ENCODE measurements around the gene PKP1.

Gene PKP1

GRCh38 chr1:201283836-201284553, 689 bp downstream of the PKP1 start:
- DNase-seq, result no peak

GRCh38 chr1:201284636-201285035, 1.3 kb downstream of the PKP1 start:
- DNase-seq, result no peak

GRCh38 chr1:201285846-201286245, 2.5 kb downstream of the PKP1 start:
- DNase-seq, result no peak

- no peak for DNase-seq
Observed at GRCh38 chr1:201286445-201286844, 3.1 kb downstream of the PKP1 start.

- no peak for DNase-seq
Observed at GRCh38 chr1:201288007-201288406, 4.7 kb downstream of the PKP1 start.

- DNase-seq, result no peak
Observed at GRCh38 chr1:201288765-201289164, 5.5 kb downstream of the PKP1 start.

GRCh38 chr1:201290551-201290950, 7.2 kb downstream of the PKP1 start:
- DNase-seq, result no peak

GRCh38 chr1:201291916-201292315, 8.6 kb downstream of the PKP1 start:
- no peak for DNase-seq

- DNase-seq, result no peak
Observed at GRCh38 chr1:201294876-201295275, 11.6 kb downstream of the PKP1 start.

GRCh38 chr1:201295346-201295745, 12.0 kb downstream of the PKP1 start:
- no peak for DNase-seq

- DNase-seq, result no peak
Observed at GRCh38 chr1:201295861-201296260, 12.6 kb downstream of the PKP1 start.

GRCh38 chr1:201296352-201296751, 13.0 kb downstream of the PKP1 start:
- no peak for DNase-seq

GRCh38 chr1:201298396-201299381, 15.4 kb downstream of the PKP1 start:
- no peak for DNase-seq

- DNase-seq, result no peak
Observed at GRCh38 chr1:201299968-201300367, 16.7 kb downstream of the PKP1 start.

- DNase-seq, result no peak
Observed at GRCh38 chr1:201300641-201301040, 17.3 kb downstream of the PKP1 start.

- DNase-seq, result no peak
Observed at GRCh38 chr1:201302163-201303152, 19.2 kb downstream of the PKP1 start.

GRCh38 chr1:201304126-201304525, 20.8 kb downstream of the PKP1 start:
- no peak for DNase-seq

GRCh38 chr1:201305815-201306214, 22.5 kb downstream of the PKP1 start:
- no peak for DNase-seq

- DNase-seq, result no peak
Observed at GRCh38 chr1:201307231-201307630, 23.9 kb downstream of the PKP1 start.

- DNase-seq, result no peak
Observed at GRCh38 chr1:201307760-201308499, 24.6 kb downstream of the PKP1 start.

GRCh38 chr1:201309416-201309815, 26.1 kb downstream of the PKP1 start:
- no peak for DNase-seq

Data from stimulated activated CD4-positive, alpha-beta T cell treated with anti-CD3 and anti-CD28 coated beads, Interleukin-4, amount 100 ng/mL, for 24 hours (primary cell).